Measurements from ENCODE around the gene STRA6. TPM values are rescaled to one million over a fixed set of nuclear protein-coding genes. Genes with fewer than 3 reads are reported as not detected.

Gene STRA6
- total RNA-seq = 0.85 and 2.5 TPM in 2 replicates

GRCh38 chr15:74202452-74203401 is at the start of gene STRA6:
Gene STRA6 (minus strand): TSS chr15:74202787. CDS start chr15:74202267, 520 bp downstream.

GRCh38 chr15:74235962-74236361 is 33.4 kb upstream of the STRA6 start, which contains the start of gene CCDC33:
Gene CCDC33 (plus strand): TSS chr15:74236326. CDS start chr15:74236720, 394 bp downstream.

GRCh38 chr15:74173380-74174218 is 29.0 kb downstream of the STRA6 start, which contains the start of gene ISLR:
Gene ISLR (plus strand): TSS chr15:74173710. CDS start chr15:74174859, 1,149 bp downstream.

GRCh38 chr15:74130155-74130848 is 72.3 kb downstream of the STRA6 start, which contains the start of gene ISLR2:
Gene ISLR2 (plus strand): TSS chr15:74130586. CDS start chr15:74132755, 2,169 bp downstream.

Other genes starting within 250 kb of the STRA6 start
- 18.0 and 27.2 TPM in 2 replicates for gene STOML1, start 210.5 kb downstream of the STRA6 start, total RNA-seq
- 31.0 and 33.2 TPM in 2 replicates for gene PML, start 208.1 kb downstream of the STRA6 start, total RNA-seq
- under 0.01 and 0.28 TPM in 2 replicates for gene GOLGA6A, start 120.2 kb downstream of the STRA6 start, total RNA-seq
- gene ISLR2, start 72.2 kb downstream of the STRA6 start, total RNA-seq = under 0.01 and 0.58 TPM in 2 replicates
- gene ISLR, start 29.1 kb downstream of the STRA6 start, total RNA-seq = 18.8 and 23.4 TPM in 2 replicates
- gene CCDC33, start 33.5 kb upstream of the STRA6 start, total RNA-seq = not detected in 2 replicates
- 0.28 and 0.38 TPM in 2 replicates for gene CYP11A1, start 164.9 kb upstream of the STRA6 start, total RNA-seq
- 19.7 and 59.6 TPM in 2 replicates for gene SEMA7A, start 231.2 kb upstream of the STRA6 start, total RNA-seq

All from regular cardiac myocyte (primary cell).